Nephron progenitor cell (in vitro differentiated cells): Measurements from ENCODE around the gene NLGN1.

Experiments
- DNase-seq: peaks from one replicate; pipeline ENCODE4 v3.0.0; 2021
- H3K27ac Mint-ChIP-seq: 2 replicates; pipeline ENCODE4 v1.8.0; 2021; ENCODE audit warnings: mild to moderate bottlenecking, moderate library complexity, mixed read lengths
- H3K27me3 Mint-ChIP-seq: 2 replicates; pipeline ENCODE4 v1.8.0; 2021; ENCODE audit warnings: mild to moderate bottlenecking, low read depth, mixed read lengths; ENCODE audit not compliant: poor library complexity
- H3K36me3 Mint-ChIP-seq: 2 replicates; pipeline ENCODE4 v1.8.0; 2021; ENCODE audit warnings: low read depth, mixed read lengths
- H3K4me1 Mint-ChIP-seq: 2 replicates; pipeline ENCODE4 v1.8.0; 2021; ENCODE audit warnings: mixed read lengths
- H3K4me3 Mint-ChIP-seq: 2 replicates; pipeline ENCODE4 v1.8.0; 2021; ENCODE audit warnings: mild to moderate bottlenecking, moderate library complexity, mixed read lengths
- H3K9me3 Mint-ChIP-seq: 2 replicates; pipeline ENCODE4 v1.8.0; 2021; ENCODE audit warnings: mild to moderate bottlenecking, moderate library complexity, mixed read lengths
- CTCF ChIP-seq: fragments of 200-600 bp; sonication (generic); IDR thresholded peaks from 2 replicates; pipeline ENCODE4 v1.5.0; 2021; ENCODE audit warnings: antibody characterized with exemption

NLGN1 gene

GRCh38 chr3:174061731-174062130 is 664.2 kb downstream of the NLGN1 start:
- peaks cover 6% of the 10 kb centered on the region for H3K27me3 Mint-ChIP-seq
- H3K4me1 Mint-ChIP-seq: no peaks in the 10 kb centered on the region
- H3K27ac Mint-ChIP-seq: no peak overlapping the region
- peaks cover 14% of the 10 kb centered on the region for H3K9me3 Mint-ChIP-seq
- no peak overlapping the region for H3K4me3 Mint-ChIP-seq
- no peaks in the 10 kb centered on the region for H3K36me3 Mint-ChIP-seq
- no peak for DNase-seq
- TF ChIP-seq CTCF: no peak

GRCh38 chr3:174062923-174063322 is 665.4 kb downstream of the NLGN1 start:
- H3K36me3 Mint-ChIP-seq: no peaks in the 10 kb centered on the region
- no peak overlapping the region for H3K27ac Mint-ChIP-seq
- no peak for TF ChIP-seq CTCF
- H3K27me3 Mint-ChIP-seq: peaks cover 6% of the 10 kb centered on the region
- no peak overlapping the region for H3K4me3 Mint-ChIP-seq
- H3K9me3 Mint-ChIP-seq: peaks cover 14% of the 10 kb centered on the region
- no peaks in the 10 kb centered on the region for H3K4me1 Mint-ChIP-seq
- DNase-seq: no peak

- no peak for TF ChIP-seq CTCF
- Mint-ChIP-seq H3K27me3 (peaks cover 10% of the 10 kb centered on the region), H3K4me3 (no peak overlapping the region), H3K36me3 (no peaks in the 10 kb centered on the region), H3K4me1 (no peaks in the 10 kb centered on the region), H3K9me3 (peaks cover 6% of the 10 kb centered on the region), H3K27ac (no peak overlapping the region)
- DNase-seq: no peak
Observed at GRCh38 chr3:174068035-174068434, 670.5 kb downstream of the NLGN1 start.

GRCh38 chr3:174072675-174073074 is 675.1 kb downstream of the NLGN1 start:
- H3K9me3 Mint-ChIP-seq: no peaks in the 10 kb centered on the region
- TF ChIP-seq CTCF: no peak
- no peaks in the 10 kb centered on the region for H3K4me1 Mint-ChIP-seq
- no peaks in the 10 kb centered on the region for H3K36me3 Mint-ChIP-seq
- DNase-seq: no peak
- no peak overlapping the region for H3K27ac Mint-ChIP-seq
- no peak overlapping the region for H3K4me3 Mint-ChIP-seq
- peaks cover 4% of the 10 kb centered on the region for H3K27me3 Mint-ChIP-seq

- no peaks in the 10 kb centered on the region for H3K27me3 Mint-ChIP-seq
- no peaks in the 10 kb centered on the region for H3K4me1 Mint-ChIP-seq
- no peaks in the 10 kb centered on the region for H3K9me3 Mint-ChIP-seq
- DNase-seq: no peak
- H3K4me3 Mint-ChIP-seq: no peak overlapping the region
- no peak for TF ChIP-seq CTCF
- no peak overlapping the region for H3K27ac Mint-ChIP-seq
- H3K36me3 Mint-ChIP-seq: no peaks in the 10 kb centered on the region
Observed at GRCh38 chr3:174083706-174084105, 686.2 kb downstream of the NLGN1 start.

- no peak for TF ChIP-seq CTCF
- Mint-ChIP-seq H3K4me1 (peaks cover 9% of the 10 kb centered on the region), H3K27ac (no peak overlapping the region), H3K9me3 (no peaks in the 10 kb centered on the region), H3K36me3 (no peaks in the 10 kb centered on the region), H3K4me3 (no peak overlapping the region), H3K27me3 (no peaks in the 10 kb centered on the region)
- DNase-seq: no peak
Observed at GRCh38 chr3:174089592-174089991, 692.0 kb downstream of the NLGN1 start.
